ENCODE data around the gene MOAP1. TPM values are rescaled to one million over a fixed set of nuclear protein-coding genes. Genes with fewer than 3 reads are reported as not detected.

Gene MOAP1
- polyA plus RNA-seq, 2 of the 4 experiments (the other 2 are of a cell fraction) = 13.5 to 23.9 TPM

DNA sequence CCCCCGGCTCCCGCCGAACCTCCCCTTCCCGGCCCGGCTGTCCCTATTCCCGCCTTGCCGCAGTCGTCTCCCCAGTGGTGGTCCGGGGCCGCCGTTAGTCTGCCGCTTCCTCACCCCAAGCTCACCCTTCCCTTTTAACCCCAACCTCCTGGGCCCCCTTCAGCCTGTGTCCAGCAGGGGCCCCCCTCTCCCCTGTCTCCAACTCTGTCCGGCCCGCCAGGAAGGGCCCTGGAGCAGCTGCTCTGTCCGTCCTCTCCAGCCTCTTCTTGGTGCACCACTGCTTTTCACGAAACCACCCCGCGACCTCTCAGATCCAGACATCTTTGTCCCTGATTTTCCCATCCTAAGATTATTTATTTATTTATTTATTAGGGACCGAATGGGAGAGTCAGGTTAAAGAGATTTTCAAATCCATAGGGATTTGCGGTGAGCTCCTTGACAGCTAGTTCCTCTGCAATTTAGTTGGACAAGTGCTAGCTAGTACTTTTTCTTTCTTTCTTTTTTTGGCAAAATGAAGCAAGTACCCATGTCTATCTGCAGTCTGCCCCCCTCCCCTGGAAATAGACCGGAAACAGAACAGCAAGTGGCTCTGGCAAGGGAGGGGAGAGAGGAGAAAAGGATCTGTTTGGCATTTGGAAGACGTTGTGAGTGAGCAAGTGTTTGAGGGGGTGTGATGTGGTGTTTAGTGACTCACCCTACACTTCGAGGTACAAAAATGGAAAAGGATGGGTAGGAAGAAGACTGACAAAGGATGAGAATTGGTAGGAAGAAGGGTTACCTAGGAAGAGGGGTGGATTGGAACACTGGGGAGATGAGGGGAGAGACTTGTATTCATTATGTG lies 23.0 kb upstream of the MOAP1 start:
- Histone ChIP-seq H3K27ac (peak overlapping the region; percentile 71 to 91), H3K9me3 (no peaks in the 10 kb centered on the region), H3K4me3 (peak overlapping the region; percentile 69), H3K4me2 (peak overlapping the region; percentile 93), H3K4me1 (peaks cover 24% of the 10 kb centered on the region)
- DNase-seq (ENCODE audit: low read depth in 1 of 2, low spot score in 1 of 2) = peak; percentile 72 to 81
- WGBS (ENCODE audit: missing lambda C conversion rate) = under 1% methylated on average over 23 of the region's 23 CpGs
- CTCF ChIA-PET = interaction anchor here (0.6 to 4.0 kb wide), 38 partner anchors 10 to 411 kb away, joined by 3 to 33 read pairs (median 4); partner anchors contain the start of gene ITPK1
- FAIRE-seq = no peak
- peak; percentile 91 to 95 for ATAC-seq
- POLR2A ChIA-PET = interaction anchor here (0.5 to 3.6 kb wide), 8 partner anchors 11 to 1202 kb away, joined by 3 to 25 read pairs (median 5); partner anchors contain the start of genes LYSET and MOAP1
- no peak for TF ChIP-seq HOXB5 (CRISPR knock-in tag; IDR thresholded peaks at IDR 0.05)
- TF ChIP-seq MAZ (IDR thresholded peaks at IDR 0.05; ENCODE audit: borderline replicate concordance, low read depth, low read length) = no peak
- peak; percentile 70 to 74 for TF ChIP-seq RAD21 (conservative IDR thresholded peaks at IDR 0.05 in 1 of 2, IDR thresholded peaks at IDR 0.05 in 1 of 2)
- TF ChIP-seq JUNB (IDR thresholded peaks at IDR 0.05) = no peak
- no peak for TF ChIP-seq FOSB (CRISPR knock-in tag; IDR thresholded peaks at IDR 0.05)
- TF ChIP-seq FOXS1 (CRISPR knock-in tag; IDR thresholded peaks at IDR 0.05) = no peak
- no peak for TF ChIP-seq RARB (CRISPR knock-in tag; IDR thresholded peaks at IDR 0.05)
- peak; percentile 93 for TF ChIP-seq KDM5A (IDR thresholded peaks at IDR 0.05)
- no peak for TF ChIP-seq CEBPB (IDR thresholded peaks at IDR 0.05)
- TF ChIP-seq HOXA7 (CRISPR knock-in tag; IDR thresholded peaks at IDR 0.05) = no peak
- no peak for TF ChIP-seq FOSL2 (IDR thresholded peaks at IDR 0.05)
- TF ChIP-seq FOSL2 (CRISPR knock-in tag; IDR thresholded peaks at IDR 0.05) = 0 out of 2 replicates have a peak, but pooled peaks have one; percentile 20
- TF ChIP-seq, protein P1, sequence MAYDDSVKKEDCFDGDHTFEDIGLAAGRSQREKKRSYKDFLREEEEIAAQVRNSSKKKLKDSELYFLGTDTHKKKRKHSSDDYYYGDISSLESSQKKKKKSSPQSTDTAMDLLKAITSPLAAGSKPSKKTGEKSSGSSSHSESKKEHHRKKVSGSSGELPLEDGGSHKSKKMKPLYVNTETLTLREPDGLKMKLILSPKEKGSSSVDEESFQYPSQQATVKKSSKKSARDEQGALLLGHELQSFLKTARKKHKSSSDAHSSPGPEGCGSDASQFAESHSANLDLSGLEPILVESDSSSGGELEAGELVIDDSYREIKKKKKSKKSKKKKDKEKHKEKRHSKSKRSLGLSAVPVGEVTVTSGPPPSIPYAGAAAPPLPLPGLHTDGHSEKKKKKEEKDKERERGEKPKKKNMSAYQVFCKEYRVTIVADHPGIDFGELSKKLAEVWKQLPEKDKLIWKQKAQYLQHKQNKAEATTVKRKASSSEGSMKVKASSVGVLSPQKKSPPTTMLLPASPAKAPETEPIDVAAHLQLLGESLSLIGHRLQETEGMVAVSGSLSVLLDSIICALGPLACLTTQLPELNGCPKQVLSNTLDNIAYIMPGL (CRISPR knock-in tag; IDR thresholded peaks at IDR 0.05; ENCODE audit: borderline replicate concordance) = no peak
- no peak for TF ChIP-seq EHF (CRISPR knock-in tag; IDR thresholded peaks at IDR 0.05)
- TF ChIP-seq, protein P2, sequence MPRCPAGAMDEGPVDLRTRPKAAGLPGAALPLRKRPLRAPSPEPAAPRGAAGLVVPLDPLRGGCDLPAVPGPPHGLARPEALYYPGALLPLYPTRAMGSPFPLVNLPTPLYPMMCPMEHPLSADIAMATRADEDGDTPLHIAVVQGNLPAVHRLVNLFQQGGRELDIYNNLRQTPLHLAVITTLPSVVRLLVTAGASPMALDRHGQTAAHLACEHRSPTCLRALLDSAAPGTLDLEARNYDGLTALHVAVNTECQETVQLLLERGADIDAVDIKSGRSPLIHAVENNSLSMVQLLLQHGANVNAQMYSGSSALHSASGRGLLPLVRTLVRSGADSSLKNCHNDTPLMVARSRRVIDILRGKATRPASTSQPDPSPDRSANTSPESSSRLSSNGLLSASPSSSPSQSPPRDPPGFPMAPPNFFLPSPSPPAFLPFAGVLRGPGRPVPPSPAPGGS (IDR thresholded peaks at IDR 0.05) = no peak
- TF ChIP-seq, protein P3, sequence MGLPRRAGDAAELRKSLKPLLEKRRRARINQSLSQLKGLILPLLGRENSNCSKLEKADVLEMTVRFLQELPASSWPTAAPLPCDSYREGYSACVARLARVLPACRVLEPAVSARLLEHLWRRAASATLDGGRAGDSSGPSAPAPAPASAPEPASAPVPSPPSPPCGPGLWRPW (IDR thresholded peaks at IDR 0.05) = no peak
- no peak for TF ChIP-seq HDAC2 (IDR thresholded peaks at IDR 0.05)
- TF ChIP-seq CHD2 (IDR thresholded peaks at IDR 0.05; ENCODE audit: low read length, partially characterized antibody) = no peak
- TF ChIP-seq HOXB13 (CRISPR knock-in tag; IDR thresholded peaks at IDR 0.05; ENCODE audit: low read depth) = no peak
- TF ChIP-seq, protein P4, sequence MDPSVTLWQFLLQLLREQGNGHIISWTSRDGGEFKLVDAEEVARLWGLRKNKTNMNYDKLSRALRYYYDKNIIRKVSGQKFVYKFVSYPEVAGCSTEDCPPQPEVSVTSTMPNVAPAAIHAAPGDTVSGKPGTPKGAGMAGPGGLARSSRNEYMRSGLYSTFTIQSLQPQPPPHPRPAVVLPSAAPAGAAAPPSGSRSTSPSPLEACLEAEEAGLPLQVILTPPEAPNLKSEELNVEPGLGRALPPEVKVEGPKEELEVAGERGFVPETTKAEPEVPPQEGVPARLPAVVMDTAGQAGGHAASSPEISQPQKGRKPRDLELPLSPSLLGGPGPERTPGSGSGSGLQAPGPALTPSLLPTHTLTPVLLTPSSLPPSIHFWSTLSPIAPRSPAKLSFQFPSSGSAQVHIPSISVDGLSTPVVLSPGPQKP (IDR thresholded peaks at IDR 0.05; ENCODE audit: low read depth, low read length) = no peak
- TF ChIP-seq, protein P5, sequence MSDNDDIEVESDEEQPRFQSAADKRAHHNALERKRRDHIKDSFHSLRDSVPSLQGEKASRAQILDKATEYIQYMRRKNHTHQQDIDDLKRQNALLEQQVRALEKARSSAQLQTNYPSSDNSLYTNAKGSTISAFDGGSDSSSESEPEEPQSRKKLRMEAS (IDR thresholded peaks at IDR 0.05) = no peak
- peak; percentile 39; the same call in 1 of the 2 replicates for TF ChIP-seq PHF8 (IDR thresholded peaks at IDR 0.05; ENCODE audit: borderline replicate concordance, low read depth)
- TF ChIP-seq CBX8 (IDR thresholded peaks at IDR 0.05) = no peak
- TF ChIP-seq EHMT2 (IDR thresholded peaks at IDR 0.05; ENCODE audit: low read depth) = no peak
- TF ChIP-seq SMC3 (IDR thresholded peaks at IDR 0.05) = peak; percentile 58
- TF ChIP-seq NFE2L2 (conservative IDR thresholded peaks at IDR 0.05; ENCODE audit: low read length) = no peak
- TF ChIP-seq, protein P6, sequence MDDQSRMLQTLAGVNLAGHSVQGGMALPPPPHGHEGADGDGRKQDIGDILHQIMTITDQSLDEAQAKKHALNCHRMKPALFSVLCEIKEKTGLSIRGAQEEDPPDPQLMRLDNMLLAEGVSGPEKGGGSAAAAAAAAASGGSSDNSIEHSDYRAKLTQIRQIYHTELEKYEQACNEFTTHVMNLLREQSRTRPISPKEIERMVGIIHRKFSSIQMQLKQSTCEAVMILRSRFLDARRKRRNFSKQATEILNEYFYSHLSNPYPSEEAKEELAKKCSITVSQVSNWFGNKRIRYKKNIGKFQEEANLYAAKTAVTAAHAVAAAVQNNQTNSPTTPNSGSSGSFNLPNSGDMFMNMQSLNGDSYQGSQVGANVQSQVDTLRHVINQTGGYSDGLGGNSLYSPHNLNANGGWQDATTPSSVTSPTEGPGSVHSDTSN (IDR thresholded peaks at IDR 0.05) = no peak
- TF ChIP-seq GATA3 (IDR thresholded peaks at IDR 0.05; ENCODE audit: borderline replicate concordance) = no peak
- TF ChIP-seq NPAS2 (CRISPR knock-in tag; IDR thresholded peaks at IDR 0.05; ENCODE audit: borderline replicate concordance) = no peak
- TF ChIP-seq, protein P7, sequence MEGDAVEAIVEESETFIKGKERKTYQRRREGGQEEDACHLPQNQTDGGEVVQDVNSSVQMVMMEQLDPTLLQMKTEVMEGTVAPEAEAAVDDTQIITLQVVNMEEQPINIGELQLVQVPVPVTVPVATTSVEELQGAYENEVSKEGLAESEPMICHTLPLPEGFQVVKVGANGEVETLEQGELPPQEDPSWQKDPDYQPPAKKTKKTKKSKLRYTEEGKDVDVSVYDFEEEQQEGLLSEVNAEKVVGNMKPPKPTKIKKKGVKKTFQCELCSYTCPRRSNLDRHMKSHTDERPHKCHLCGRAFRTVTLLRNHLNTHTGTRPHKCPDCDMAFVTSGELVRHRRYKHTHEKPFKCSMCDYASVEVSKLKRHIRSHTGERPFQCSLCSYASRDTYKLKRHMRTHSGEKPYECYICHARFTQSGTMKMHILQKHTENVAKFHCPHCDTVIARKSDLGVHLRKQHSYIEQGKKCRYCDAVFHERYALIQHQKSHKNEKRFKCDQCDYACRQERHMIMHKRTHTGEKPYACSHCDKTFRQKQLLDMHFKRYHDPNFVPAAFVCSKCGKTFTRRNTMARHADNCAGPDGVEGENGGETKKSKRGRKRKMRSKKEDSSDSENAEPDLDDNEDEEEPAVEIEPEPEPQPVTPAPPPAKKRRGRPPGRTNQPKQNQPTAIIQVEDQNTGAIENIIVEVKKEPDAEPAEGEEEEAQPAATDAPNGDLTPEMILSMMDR (IDR thresholded peaks at IDR 0.05) = peak; percentile 48
